A673 (cell line): ENCODE measurements around the gene RGS3.

Experiments
- CTCF ChIP-seq: fragments of 300-800, 200-600 bp; sonication (generic); conservative IDR thresholded peaks from 2 replicates; pipeline ENCODE4 v1.5.1; 2017; ENCODE audit warnings: low read depth, mild to moderate bottlenecking, antibody characterized with exemption, low read length, moderate library complexity, mixed read lengths
- EZH2 ChIP-seq: fragments of 200-600 bp; sonication (generic); IDR thresholded peaks from 2 replicates; pipeline ENCODE4 v1.6.1; 2017; ENCODE audit warnings: borderline replicate concordance, low read depth, mild to moderate bottlenecking, mixed read lengths, antibody characterized with exemption, low read length; ENCODE audit not compliant: poor library complexity, severe bottlenecking

GRCh38 chr9:113483676-113484257, 20.2 kb downstream of the RGS3 start:
- TF ChIP-seq CTCF: no peak
- no peak for TF ChIP-seq EZH2
